ENCODE data around the gene MRPL12. TPM values are rescaled to one million over a fixed set of nuclear protein-coding genes. Genes with fewer than 3 reads are reported as not detected.

The MRPL12 gene
- total and polyA plus RNA-seq, 9 of the 15 experiments (the other 6 are each of a cell fraction or from before 2014, with no cell fraction given) = 0.94 to 338 (median 100) TPM

DNA sequence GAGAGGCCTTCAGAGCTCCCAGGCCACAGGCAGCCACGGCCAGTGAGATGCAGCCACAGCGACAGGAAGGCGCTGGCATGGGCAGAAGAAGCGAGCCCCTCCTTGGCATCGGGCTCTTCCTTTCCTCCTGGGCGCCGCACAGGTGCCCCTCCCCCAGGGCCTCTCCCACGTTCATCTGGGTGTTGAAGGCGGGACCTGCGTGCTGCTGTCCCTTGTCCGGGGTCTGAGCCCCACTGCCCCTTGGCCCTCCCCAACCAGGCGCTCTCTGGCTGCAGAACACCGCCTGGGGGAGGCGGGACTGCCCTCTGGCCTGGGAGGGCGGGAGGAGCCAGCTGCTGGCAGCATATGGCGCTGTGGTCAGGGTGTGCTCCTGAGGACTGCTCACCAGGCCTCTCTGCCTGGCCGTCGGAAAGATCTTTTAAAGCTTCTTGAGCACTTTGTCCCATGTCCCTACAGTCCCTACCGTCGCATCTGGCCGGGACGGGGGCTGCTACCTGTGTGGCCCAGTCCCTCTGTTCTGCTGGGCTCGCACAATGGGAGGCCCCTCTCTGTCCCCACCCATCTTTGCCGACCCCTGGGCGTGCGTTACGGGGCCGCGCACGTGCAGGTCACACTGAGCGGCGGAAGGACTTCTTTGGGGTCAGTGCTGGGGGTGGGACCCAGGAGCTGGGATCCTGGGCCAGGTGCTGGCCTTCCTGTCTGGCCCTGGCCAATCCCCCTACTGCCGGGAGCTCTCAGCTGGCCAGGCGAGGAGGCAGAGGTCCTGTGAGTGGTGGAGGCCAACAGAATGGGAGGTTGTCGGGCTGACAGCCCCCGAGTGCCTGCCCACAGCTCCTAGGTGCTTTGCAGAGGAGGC, 10.6 kb downstream of the MRPL12 start (continued):
- no peak for TF ChIP-seq NRF1 (conservative IDR thresholded peaks at IDR 0.05 in 1 of 2, IDR thresholded peaks at IDR 0.05 in 1 of 2)
- TF ChIP-seq TEAD1 (CRISPR knock-in tag; IDR thresholded peaks at IDR 0.05) = 0 out of 4 replicates have a peak, but pooled peaks of 1 of the 2 experiments have one; percentile 22
- TF ChIP-seq, protein P1, sequence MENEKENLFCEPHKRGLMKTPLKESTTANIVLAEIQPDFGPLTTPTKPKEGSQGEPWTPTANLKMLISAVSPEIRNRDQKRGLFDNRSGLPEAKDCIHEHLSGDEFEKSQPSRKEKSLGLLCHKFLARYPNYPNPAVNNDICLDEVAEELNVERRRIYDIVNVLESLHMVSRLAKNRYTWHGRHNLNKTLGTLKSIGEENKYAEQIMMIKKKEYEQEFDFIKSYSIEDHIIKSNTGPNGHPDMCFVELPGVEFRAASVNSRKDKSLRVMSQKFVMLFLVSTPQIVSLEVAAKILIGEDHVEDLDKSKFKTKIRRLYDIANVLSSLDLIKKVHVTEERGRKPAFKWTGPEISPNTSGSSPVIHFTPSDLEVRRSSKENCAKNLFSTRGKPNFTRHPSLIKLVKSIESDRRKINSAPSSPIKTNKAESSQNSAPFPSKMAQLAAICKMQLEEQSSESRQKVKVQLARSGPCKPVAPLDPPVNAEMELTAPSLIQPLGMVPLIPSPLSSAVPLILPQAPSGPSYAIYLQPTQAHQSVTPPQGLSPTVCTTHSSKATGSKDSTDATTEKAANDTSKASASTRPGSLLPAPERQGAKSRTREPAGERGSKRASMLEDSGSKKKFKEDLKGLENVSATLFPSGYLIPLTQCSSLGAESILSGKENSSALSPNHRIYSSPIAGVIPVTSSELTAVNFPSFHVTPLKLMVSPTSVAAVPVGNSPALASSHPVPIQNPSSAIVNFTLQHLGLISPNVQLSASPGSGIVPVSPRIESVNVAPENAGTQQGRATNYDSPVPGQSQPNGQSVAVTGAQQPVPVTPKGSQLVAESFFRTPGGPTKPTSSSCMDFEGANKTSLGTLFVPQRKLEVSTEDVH (IDR thresholded peaks at IDR 0.05; ENCODE audit: low read depth, partially characterized antibody) = no peak
- TF ChIP-seq SAFB (IDR thresholded peaks at IDR 0.05; ENCODE audit: borderline replicate concordance, low read depth, low read length) = no peak
- no peak for TF ChIP-seq EHMT2 (IDR thresholded peaks at IDR 0.05)
- peak; percentile 46; the same call in 1 of the 2 replicates for TF ChIP-seq ZFX (CRISPR knock-in tag; IDR thresholded peaks at IDR 0.05)
- no peak for TF ChIP-seq HLTF (IDR thresholded peaks at IDR 0.05)
- peak in 1 of 2 experiments; percentile 65 for TF ChIP-seq E2F6 (IDR thresholded peaks at IDR 0.05; ENCODE audit: borderline replicate concordance in 1 of 2, extremely low read depth in 1 of 2, insufficient read depth in 1 of 2, insufficient read length in 1 of 2, low read depth in 1 of 2, low read length in 1 of 2, poor library complexity in 1 of 2, severe bottlenecking in 1 of 2)
- peak; percentile 40; the same call in 1 of the 2 replicates for TF ChIP-seq SUPT5H (IDR thresholded peaks at IDR 0.05)
- peak; percentile 43 for TF ChIP-seq DACH1 (IDR thresholded peaks at IDR 0.05; ENCODE audit: partially characterized antibody)
- no peak for TF ChIP-seq ILF3 (IDR thresholded peaks at IDR 0.05; ENCODE audit: borderline replicate concordance)
- no peak for TF ChIP-seq MEF2A (IDR thresholded peaks at IDR 0.05; ENCODE audit: control insufficient read depth, low read depth, low read length)
- TF ChIP-seq PML (IDR thresholded peaks at IDR 0.05; ENCODE audit: low read length) = no peak
- TF ChIP-seq NONO (IDR thresholded peaks at IDR 0.05; ENCODE audit: low read depth in 2 of 2, low read length in 1 of 2) = no peak
- TF ChIP-seq MXI1 (IDR thresholded peaks at IDR 0.05; ENCODE audit: low read depth, low read length) = 0 out of 2 replicates have a peak, but pooled peaks have one; percentile 12
- TF ChIP-seq MAX (CRISPR knock-in tag; IDR thresholded peaks at IDR 0.05) = peak; percentile 28
- TF ChIP-seq TCF7 (IDR thresholded peaks at IDR 0.05; ENCODE audit: borderline replicate concordance) = no peak
- peak; percentile 72 for TF ChIP-seq ETS1 (conservative IDR thresholded peaks at IDR 0.05; ENCODE audit: control insufficient read depth, low read depth, low read length)
